H1 (cell line): ENCODE data around the gene ZBED4. TPM values are rescaled to one million over a fixed set of nuclear protein-coding genes. Genes with fewer than 3 reads are reported as not detected.

ENCODE experiments used
- CHD7 ChIP-seq: fragments of 300-600 bp; sonication (generic); IDR thresholded peaks from 2 replicates; pipeline ENCODE4 v1.7.1; 2012; ENCODE audit warnings: low read length, moderate library complexity, mild to moderate bottlenecking, inconsistent platforms; ENCODE audit not compliant: insufficient replicate concordance
- EP300 ChIP-seq, 2 experiments: IDR thresholded peaks; 1 replicate in 1 of 2; 2 replicates in 1 of 2; pipeline ENCODE4 v1.6.1; 2011 to 2012; ENCODE audit warnings: low read depth in 2 of 2, low read length in 2 of 2, mild to moderate bottlenecking in 2 of 2, borderline replicate concordance in 1 of 2, inconsistent platforms in 1 of 2, moderate library complexity in 1 of 2
- EZH2 ChIP-seq: fragments of 200-600 bp; sonication (generic); IDR thresholded peaks from 2 replicates; pipeline ENCODE4 v1.7.1; 2012; ENCODE audit warnings: low read depth, mild to moderate bottlenecking, moderate library complexity, low read length, inconsistent platforms; ENCODE audit not compliant: severe bottlenecking
- GABPA ChIP-seq: IDR thresholded peaks from 2 replicates; pipeline ENCODE4 v1.6.1; 2011; ENCODE audit warnings: mild to moderate bottlenecking, low read length, moderate library complexity, borderline replicate concordance; ENCODE audit not compliant: insufficient read depth
- MAX ChIP-seq: IDR thresholded peaks from 2 replicates; pipeline ENCODE4 v1.6.1; 2012; ENCODE audit warnings: inconsistent platforms
- NANOG ChIP-seq: IDR thresholded peaks from 2 replicates; pipeline ENCODE4 v1.6.1; 2011; ENCODE audit warnings: low read length, low read depth, mild to moderate bottlenecking, inconsistent platforms; ENCODE audit not compliant: insufficient read depth, poor library complexity, severe bottlenecking
- NRF1 ChIP-seq: IDR thresholded peaks from 2 replicates; pipeline ENCODE4 v1.6.1; 2011; ENCODE audit warnings: mild to moderate bottlenecking, low read depth, low read length, improper control_type of control experiment
- TCF12 ChIP-seq: IDR thresholded peaks from 2 replicates; pipeline ENCODE4 v1.6.1; 2011; ENCODE audit warnings: low read depth, mild to moderate bottlenecking, low read length
- polyA plus RNA-seq, 7 experiments: library from polyadenylated mRNA; depleted of rRNA in 3 of 7; stranded (reverse) in 5 of 7; unstranded in 2 of 7; fragments of >200 nt in 5 of 7; fragments of 200-250 nt in 2 of 7; gene quantifications; 1 replicate in 5 of 7; 2 replicates in 1 of 7; 4 replicates in 1 of 7; pipeline versions ENCODE4 v1.2.1 to v1.2.3, GENCODE V29; 2011 to 2013; ENCODE audit warnings: missing spikeins in 2 of 7, mixed read lengths in 2 of 7
- total RNA-seq: library from RNA; stranded (reverse); fragmentation: NEBNext Ultra II Directional; extraction: Animal tissue kit (Norgen Biotek cat#: 25700); gene quantifications from 2 replicates; pipeline ENCODE4 v1.2.1, GENCODE V29; 2021

The ZBED4 gene
- total and polyA plus RNA-seq, 2 of the 8 experiments (the other 6 are each of a cell fraction or from before 2014, with no cell fraction given): 11.0 to 28.3 TPM

GRCh38 chr22:49815641-49816091, 38.0 kb upstream of the ZBED4 start (continued):
- TF ChIP-seq CHD7 (no peak), EZH2 (no peak), NRF1 (no peak), NANOG (no peak), MAX (no peak), EP300 (IDR thresholded peaks at IDR 0.05; ENCODE audit: borderline replicate concordance in 1 of 2, low read depth in 2 of 2, low read length in 2 of 2) (no peak), GABPA (no peak), TCF12 (no peak)
